ENCODE data around the gene PTOV1.

DNA sequence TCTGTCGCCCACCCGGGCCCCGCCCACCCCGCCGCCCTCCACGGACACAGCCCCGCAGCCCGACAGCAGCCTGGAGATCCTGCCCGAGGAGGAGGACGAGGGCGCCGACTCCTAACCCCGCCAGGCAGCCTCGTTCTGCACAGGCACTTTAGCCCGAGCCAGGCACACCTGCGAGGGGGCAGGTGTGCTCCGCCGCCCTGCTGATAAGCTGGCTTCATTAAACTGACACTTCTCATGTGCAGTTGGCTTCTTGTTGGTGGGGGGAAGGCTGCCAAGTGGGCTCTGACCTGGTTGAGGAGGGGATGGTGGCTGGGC, 37.5 kb downstream of the PTOV1 start:
- TF ChIP-seq, protein P1, sequence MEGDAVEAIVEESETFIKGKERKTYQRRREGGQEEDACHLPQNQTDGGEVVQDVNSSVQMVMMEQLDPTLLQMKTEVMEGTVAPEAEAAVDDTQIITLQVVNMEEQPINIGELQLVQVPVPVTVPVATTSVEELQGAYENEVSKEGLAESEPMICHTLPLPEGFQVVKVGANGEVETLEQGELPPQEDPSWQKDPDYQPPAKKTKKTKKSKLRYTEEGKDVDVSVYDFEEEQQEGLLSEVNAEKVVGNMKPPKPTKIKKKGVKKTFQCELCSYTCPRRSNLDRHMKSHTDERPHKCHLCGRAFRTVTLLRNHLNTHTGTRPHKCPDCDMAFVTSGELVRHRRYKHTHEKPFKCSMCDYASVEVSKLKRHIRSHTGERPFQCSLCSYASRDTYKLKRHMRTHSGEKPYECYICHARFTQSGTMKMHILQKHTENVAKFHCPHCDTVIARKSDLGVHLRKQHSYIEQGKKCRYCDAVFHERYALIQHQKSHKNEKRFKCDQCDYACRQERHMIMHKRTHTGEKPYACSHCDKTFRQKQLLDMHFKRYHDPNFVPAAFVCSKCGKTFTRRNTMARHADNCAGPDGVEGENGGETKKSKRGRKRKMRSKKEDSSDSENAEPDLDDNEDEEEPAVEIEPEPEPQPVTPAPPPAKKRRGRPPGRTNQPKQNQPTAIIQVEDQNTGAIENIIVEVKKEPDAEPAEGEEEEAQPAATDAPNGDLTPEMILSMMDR (IDR thresholded peaks at IDR 0.05; ENCODE audit: low read depth, low read length, poor library complexity, severe bottlenecking) = no peak
- TF ChIP-seq EZH2phosphoT487 (IDR thresholded peaks at IDR 0.05; ENCODE audit: borderline replicate concordance, low read length) = no peak

Data from DOHH2 (cell line).